Measurements from ENCODE around the gene USH2A.

USH2A gene

GRCh38 chr1:215749414-215749813 is 673.8 kb downstream of the USH2A start:
- H3K9ac ChIP-seq (ENCODE audit: low read length): no peak overlapping the region

DNA sequence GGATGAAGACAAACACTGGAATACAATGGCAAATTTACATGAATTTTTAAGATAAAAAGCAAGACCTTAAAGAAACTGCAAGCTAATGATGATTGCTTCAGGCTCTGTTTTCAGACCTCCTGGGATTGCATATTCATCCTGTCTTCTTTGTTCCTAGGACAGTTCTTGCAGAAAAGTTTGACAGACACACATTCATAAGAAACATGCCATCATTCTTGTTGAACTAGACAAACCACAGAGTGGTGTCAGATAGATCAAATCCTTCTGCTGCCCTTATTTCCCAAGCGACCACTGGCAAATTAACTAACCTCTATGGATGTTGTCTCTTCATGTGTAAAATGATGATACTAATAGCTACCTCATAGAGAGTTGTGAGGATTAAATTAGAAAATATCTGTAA is 674.8 kb downstream of the USH2A start:
- H3K4me2 ChIP-seq (ENCODE audit: low read depth, low read length, poor library complexity, severe bottlenecking): no peak overlapping the region
- H3K36me3 ChIP-seq (ENCODE audit: low read length): no peaks in the 10 kb centered on the region
- H3K4me3 ChIP-seq (ENCODE audit: insufficient read depth, low read length, poor library complexity, severe bottlenecking): no peak overlapping the region

More at GRCh38 chr1:215749414-215749813, 673.8 kb downstream of the USH2A start:
- Histone ChIP-seq H3K27me3 (ENCODE audit: low read length) (no peaks in the 10 kb centered on the region), H3K27ac (ENCODE audit: low read depth, low read length) (no peak overlapping the region), H3K4me3 (ENCODE audit: insufficient read depth, low read length, poor library complexity, severe bottlenecking) (no peak overlapping the region), H3K9me3 (ENCODE audit: insufficient read depth, low read length) (no peaks in the 10 kb centered on the region), H3F3A (ENCODE audit: insufficient read depth) (no peaks in the 10 kb centered on the region), H2AFZ (ENCODE audit: low read depth, low read length, severe bottlenecking) (no peak overlapping the region), H3K9me2 (replicated peaks; ENCODE audit: insufficient read depth, low read length) (no peaks in the 10 kb centered on the region), H3K36me3 (ENCODE audit: low read length) (no peaks in the 10 kb centered on the region), H4K20me1 (ENCODE audit: low read depth, low read length) (no peaks in the 10 kb centered on the region), H3K79me2 (ENCODE audit: insufficient read depth, low read length) (no peaks in the 10 kb centered on the region), H3K4me2 (ENCODE audit: low read depth, low read length, poor library complexity, severe bottlenecking) (no peak overlapping the region)
- TF ChIP-seq, protein P1, sequence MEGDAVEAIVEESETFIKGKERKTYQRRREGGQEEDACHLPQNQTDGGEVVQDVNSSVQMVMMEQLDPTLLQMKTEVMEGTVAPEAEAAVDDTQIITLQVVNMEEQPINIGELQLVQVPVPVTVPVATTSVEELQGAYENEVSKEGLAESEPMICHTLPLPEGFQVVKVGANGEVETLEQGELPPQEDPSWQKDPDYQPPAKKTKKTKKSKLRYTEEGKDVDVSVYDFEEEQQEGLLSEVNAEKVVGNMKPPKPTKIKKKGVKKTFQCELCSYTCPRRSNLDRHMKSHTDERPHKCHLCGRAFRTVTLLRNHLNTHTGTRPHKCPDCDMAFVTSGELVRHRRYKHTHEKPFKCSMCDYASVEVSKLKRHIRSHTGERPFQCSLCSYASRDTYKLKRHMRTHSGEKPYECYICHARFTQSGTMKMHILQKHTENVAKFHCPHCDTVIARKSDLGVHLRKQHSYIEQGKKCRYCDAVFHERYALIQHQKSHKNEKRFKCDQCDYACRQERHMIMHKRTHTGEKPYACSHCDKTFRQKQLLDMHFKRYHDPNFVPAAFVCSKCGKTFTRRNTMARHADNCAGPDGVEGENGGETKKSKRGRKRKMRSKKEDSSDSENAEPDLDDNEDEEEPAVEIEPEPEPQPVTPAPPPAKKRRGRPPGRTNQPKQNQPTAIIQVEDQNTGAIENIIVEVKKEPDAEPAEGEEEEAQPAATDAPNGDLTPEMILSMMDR (IDR thresholded peaks at IDR 0.05; ENCODE audit: insufficient read depth, low read length, poor library complexity, severe bottlenecking): no peak
- no peak for TF ChIP-seq EZH2phosphoT487 (conservative IDR thresholded peaks at IDR 0.05; ENCODE audit: low read length)

GRCh38 chr1:215744419-215744818 is 678.8 kb downstream of the USH2A start:
- H3K79me2 ChIP-seq (ENCODE audit: insufficient read depth, low read length): no peaks in the 10 kb centered on the region
- no peak overlapping the region for H2AFZ ChIP-seq (ENCODE audit: low read depth, low read length, severe bottlenecking)
- no peaks in the 10 kb centered on the region for H4K20me1 ChIP-seq (ENCODE audit: low read depth, low read length)
- H3K9me2 ChIP-seq (replicated peaks; ENCODE audit: insufficient read depth, low read length): no peaks in the 10 kb centered on the region
- no peak overlapping the region for H3K4me3 ChIP-seq (ENCODE audit: insufficient read depth, low read length, poor library complexity, severe bottlenecking)
- H3K27me3 ChIP-seq (ENCODE audit: low read length): no peaks in the 10 kb centered on the region
- TF ChIP-seq, protein P1 (IDR thresholded peaks at IDR 0.05; ENCODE audit: insufficient read depth, low read length, poor library complexity, severe bottlenecking): no peak
- no peak for TF ChIP-seq EZH2phosphoT487 (conservative IDR thresholded peaks at IDR 0.05; ENCODE audit: low read length)
- H3K9me3 ChIP-seq (ENCODE audit: insufficient read depth, low read length): no peaks in the 10 kb centered on the region
- no peak overlapping the region for H3K4me2 ChIP-seq (ENCODE audit: low read depth, low read length, poor library complexity, severe bottlenecking)
- no peak overlapping the region for H3K27ac ChIP-seq (ENCODE audit: low read depth, low read length)
- no peaks in the 10 kb centered on the region for H3F3A ChIP-seq (ENCODE audit: insufficient read depth)
- no peaks in the 10 kb centered on the region for H3K36me3 ChIP-seq (ENCODE audit: low read length)
- H3K9ac ChIP-seq (ENCODE audit: low read length): no peak overlapping the region

More for the DNA sequence above, 674.8 kb downstream of the USH2A start:
- Histone ChIP-seq H4K20me1 (ENCODE audit: low read depth, low read length) (no peaks in the 10 kb centered on the region), H3F3A (ENCODE audit: insufficient read depth) (no peaks in the 10 kb centered on the region), H3K9me3 (ENCODE audit: insufficient read depth, low read length) (no peaks in the 10 kb centered on the region), H3K9ac (ENCODE audit: low read length) (no peak overlapping the region), H2AFZ (ENCODE audit: low read depth, low read length, severe bottlenecking) (no peak overlapping the region), H3K27me3 (ENCODE audit: low read length) (no peaks in the 10 kb centered on the region), H3K9me2 (replicated peaks; ENCODE audit: insufficient read depth, low read length) (no peaks in the 10 kb centered on the region), H3K79me2 (ENCODE audit: insufficient read depth, low read length) (no peaks in the 10 kb centered on the region), H3K27ac (ENCODE audit: low read depth, low read length) (no peak overlapping the region)
- no peak for TF ChIP-seq EZH2phosphoT487 (conservative IDR thresholded peaks at IDR 0.05; ENCODE audit: low read length)

DNA sequence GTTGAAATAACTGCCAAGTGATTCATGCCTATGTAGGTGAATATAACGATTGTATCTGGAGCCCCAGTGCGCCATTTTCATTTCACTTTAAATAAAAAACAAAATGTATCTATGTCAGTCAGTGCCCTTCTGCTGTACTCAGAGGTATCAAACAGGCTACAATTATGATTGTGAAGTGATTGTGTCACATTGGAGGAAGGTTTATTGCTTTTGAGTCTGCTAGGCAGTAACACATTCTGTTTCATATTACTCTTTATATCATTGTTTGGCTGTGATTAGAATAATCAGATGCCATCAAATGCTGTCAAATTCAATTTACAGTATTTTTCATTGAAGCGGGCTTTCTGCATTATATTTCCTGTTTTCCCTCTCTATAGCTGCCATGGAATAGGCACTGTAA is 684.2 kb downstream of the USH2A start:
- Histone ChIP-seq H3K79me2 (ENCODE audit: insufficient read depth, low read length) (no peaks in the 10 kb centered on the region), H3K27ac (ENCODE audit: low read depth, low read length) (no peak overlapping the region), H3K9me2 (replicated peaks; ENCODE audit: insufficient read depth, low read length) (no peaks in the 10 kb centered on the region), H3K9ac (ENCODE audit: low read length) (no peak overlapping the region), H2AFZ (ENCODE audit: low read depth, low read length, severe bottlenecking) (no peak overlapping the region), H3K4me3 (ENCODE audit: insufficient read depth, low read length, poor library complexity, severe bottlenecking) (no peak overlapping the region), H3K36me3 (ENCODE audit: low read length) (no peaks in the 10 kb centered on the region), H3F3A (ENCODE audit: insufficient read depth) (no peaks in the 10 kb centered on the region), H3K9me3 (ENCODE audit: insufficient read depth, low read length) (no peaks in the 10 kb centered on the region), H4K20me1 (ENCODE audit: low read depth, low read length) (no peaks in the 10 kb centered on the region), H3K4me2 (ENCODE audit: low read depth, low read length, poor library complexity, severe bottlenecking) (no peak overlapping the region), H3K27me3 (ENCODE audit: low read length) (no peaks in the 10 kb centered on the region)
- no peak for TF ChIP-seq EZH2phosphoT487 (conservative IDR thresholded peaks at IDR 0.05; ENCODE audit: low read length)
- TF ChIP-seq, protein P1 (IDR thresholded peaks at IDR 0.05; ENCODE audit: insufficient read depth, low read length, poor library complexity, severe bottlenecking): no peak

Measured in SU-DHL-6 (cell line).